ENCODE measurements around the gene FLYWCH2.
A peak's percentile ranks its signal among the peaks of the same experiment; 100 is the strongest.
"Not testable (repeated sequence)": the region's sequence is repeated elsewhere in the genome, so short reads cannot be mapped to it uniquely, and the experiment has no call there.

FLYWCH2 gene

GRCh38 chr16:2881783-2882649, 999 bp upstream of the FLYWCH2 start:
- DNase-seq (ENCODE audit: low read depth in 2 of 2) = no peak

- DNase-seq (ENCODE audit: low read depth in 2 of 2) = no peak
Observed at GRCh38 chr16:2883458-2883908, 468 bp downstream of the FLYWCH2 start.

GRCh38 chr16:2884041-2884451, 1.0 kb downstream of the FLYWCH2 start:
- no peak for DNase-seq (ENCODE audit: low read depth in 2 of 2)

- DNase-seq (ENCODE audit: low read depth in 2 of 2) = no peak
Observed at GRCh38 chr16:2894231-2894630, 11.2 kb downstream of the FLYWCH2 start.

GRCh38 chr16:2895813-2896212, 12.8 kb downstream of the FLYWCH2 start:
- no peak for DNase-seq (ENCODE audit: low read depth in 2 of 2)

- DNase-seq (ENCODE audit: low read depth in 2 of 2) = no peak
Observed at GRCh38 chr16:2896480-2897010, 13.5 kb downstream of the FLYWCH2 start.

- no peak for DNase-seq (ENCODE audit: low read depth in 2 of 2)
Observed at GRCh38 chr16:2897110-2897509, 14.1 kb downstream of the FLYWCH2 start.

GRCh38 chr16:2898831-2899563, 16.0 kb downstream of the FLYWCH2 start:
- DNase-seq (ENCODE audit: low read depth in 2 of 2) = no peak

GRCh38 chr16:2899564-2900072, 16.6 kb downstream of the FLYWCH2 start:
- no peak for DNase-seq (ENCODE audit: low read depth in 2 of 2)

GRCh38 chr16:2900526-2901075, 17.6 kb downstream of the FLYWCH2 start:
- no peak for DNase-seq (ENCODE audit: low read depth in 2 of 2)

- DNase-seq (ENCODE audit: low read depth in 2 of 2) = no peak
Observed at GRCh38 chr16:2902337-2903130, 19.5 kb downstream of the FLYWCH2 start.

GRCh38 chr16:2904100-2904921, 21.3 kb downstream of the FLYWCH2 start:
- peak in 1 of 2 donors; percentile 35 for DNase-seq (ENCODE audit: low read depth in 2 of 2)

GRCh38 chr16:2904922-2905240, 21.9 kb downstream of the FLYWCH2 start:
- no peak for DNase-seq (ENCODE audit: low read depth in 2 of 2)

GRCh38 chr16:2905241-2905987, 22.4 kb downstream of the FLYWCH2 start:
- peak; percentile 71 to 82 for DNase-seq (ENCODE audit: low read depth in 2 of 2)

GRCh38 chr16:2905988-2906387, 23.0 kb downstream of the FLYWCH2 start:
- no peak for DNase-seq (ENCODE audit: low read depth in 2 of 2)

GRCh38 chr16:2907084-2907753, 24.2 kb downstream of the FLYWCH2 start:
- not testable (repeated sequence) for DNase-seq (ENCODE audit: low read depth in 2 of 2)

- DNase-seq (ENCODE audit: low read depth in 2 of 2) = no peak
Observed at GRCh38 chr16:2910441-2910969, 27.5 kb downstream of the FLYWCH2 start.

GRCh38 chr16:2911638-2912329, 28.8 kb downstream of the FLYWCH2 start, which contains the start of gene FLYWCH1:
Gene FLYWCH1, plus strand, starts transcription at chr16:2911931. Its CDS starts 17,755 bp downstream, at chr16:2929686.
- DNase-seq (ENCODE audit: low read depth in 2 of 2) = peak; percentile 97 to 98
